ENCODE measurements around the gene ICA1L. TPM values are rescaled to one million over a fixed set of nuclear protein-coding genes. Genes with fewer than 3 reads are reported as not detected.

ICA1L gene
- total RNA-seq, 1 donor: 4.6 TPM

DNA sequence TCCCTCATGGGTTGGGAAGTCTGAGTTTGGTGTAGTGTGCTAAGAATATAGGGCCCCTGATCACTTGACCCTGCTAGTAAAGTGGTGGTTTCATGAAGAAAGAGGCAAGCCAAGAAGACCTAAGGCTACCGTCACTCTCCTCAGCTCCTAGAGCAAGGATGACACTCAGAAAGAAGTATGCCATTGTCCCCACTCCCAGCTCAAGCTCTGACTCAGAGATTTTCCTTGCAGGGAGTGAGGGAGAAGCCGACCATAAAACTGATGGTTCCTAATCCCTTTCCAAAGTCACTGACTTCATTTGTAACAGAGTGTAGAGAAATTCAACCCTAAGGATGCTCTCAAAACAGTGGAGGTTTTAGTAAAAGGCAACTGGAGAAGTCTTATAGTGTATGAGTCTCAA is 80.9 kb downstream of the ICA1L start:
- DNase-seq (ENCODE audit: low read depth in 2 of 3, low spot score in 2 of 3): no peak

DNA sequence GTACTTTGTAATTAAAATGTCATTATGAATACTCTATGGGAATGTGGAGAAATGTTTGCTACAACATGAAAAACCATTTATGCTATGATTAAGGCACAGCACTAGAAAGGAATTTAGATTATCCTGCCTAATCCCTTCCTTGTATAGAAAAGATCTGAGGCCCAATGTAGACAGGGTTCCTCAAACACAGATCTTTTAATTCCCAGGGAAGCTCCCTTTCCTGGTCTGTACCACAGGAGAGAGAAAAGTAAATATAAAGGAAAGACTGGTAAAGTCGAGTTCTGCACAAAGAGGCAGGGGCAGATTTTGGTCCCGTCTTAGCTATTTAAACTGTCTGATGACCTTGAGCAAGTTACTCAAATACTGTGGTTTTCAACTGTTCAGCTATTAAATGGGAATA is 84.7 kb downstream of the ICA1L start:
- no peak for DNase-seq (ENCODE audit: low read depth in 2 of 3, low spot score in 2 of 3)

DNA sequence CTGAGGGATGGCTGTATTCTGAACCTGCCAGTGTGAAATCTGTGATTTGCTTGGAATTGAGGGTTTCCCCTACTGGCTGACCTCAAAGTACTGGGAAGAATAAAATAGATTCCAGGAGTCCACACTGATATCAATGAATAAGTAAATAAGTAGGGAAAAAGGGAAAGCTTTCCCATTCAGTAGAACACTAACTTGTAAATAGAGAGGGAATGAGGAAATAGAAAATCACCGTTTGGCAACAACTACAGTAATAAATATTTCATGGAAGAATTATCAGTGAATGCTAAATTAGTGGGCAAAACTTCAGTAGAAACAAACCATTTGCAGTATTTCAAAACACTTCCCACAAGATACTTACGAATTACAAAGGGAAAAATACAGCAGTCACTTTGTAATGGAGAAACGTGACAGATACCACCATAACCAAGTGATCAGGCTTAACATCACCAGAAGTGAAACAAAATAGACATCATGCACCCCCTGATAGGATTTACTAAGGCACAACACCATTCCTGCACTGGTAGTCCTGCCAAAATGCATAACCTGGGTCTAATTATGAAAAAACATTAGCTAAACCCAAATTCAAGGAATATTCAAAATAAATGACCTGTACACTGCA is 88.5 kb downstream of the ICA1L start:
- no peak for DNase-seq (ENCODE audit: low read depth in 2 of 3, low spot score in 2 of 3)

DNA sequence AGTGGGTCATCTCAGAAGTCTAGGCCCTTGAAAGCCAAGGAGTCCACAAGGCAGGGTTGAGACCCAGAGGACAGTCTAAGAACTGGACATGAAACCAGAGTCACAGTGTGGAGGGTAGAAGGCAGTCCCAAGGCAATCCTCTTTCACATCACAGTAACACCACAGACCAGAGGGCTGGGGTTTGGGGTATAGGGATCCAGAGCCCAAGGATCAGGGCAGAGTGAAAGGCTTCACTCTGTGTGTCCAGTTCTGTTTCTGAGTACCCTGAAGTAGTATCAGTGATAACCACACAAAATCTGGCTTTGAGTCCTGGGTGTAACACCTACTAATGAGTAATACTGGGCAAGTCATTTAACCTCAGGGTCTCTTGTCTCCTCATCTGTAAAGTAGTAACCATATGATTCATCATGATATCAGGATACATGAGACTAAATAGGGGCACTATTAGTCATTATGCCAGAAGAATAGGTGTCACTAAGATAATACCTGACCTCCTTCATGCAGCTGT is 91.0 kb downstream of the ICA1L start:
- DNase-seq (ENCODE audit: low read depth in 2 of 3, low spot score in 2 of 3): no peak

DNA sequence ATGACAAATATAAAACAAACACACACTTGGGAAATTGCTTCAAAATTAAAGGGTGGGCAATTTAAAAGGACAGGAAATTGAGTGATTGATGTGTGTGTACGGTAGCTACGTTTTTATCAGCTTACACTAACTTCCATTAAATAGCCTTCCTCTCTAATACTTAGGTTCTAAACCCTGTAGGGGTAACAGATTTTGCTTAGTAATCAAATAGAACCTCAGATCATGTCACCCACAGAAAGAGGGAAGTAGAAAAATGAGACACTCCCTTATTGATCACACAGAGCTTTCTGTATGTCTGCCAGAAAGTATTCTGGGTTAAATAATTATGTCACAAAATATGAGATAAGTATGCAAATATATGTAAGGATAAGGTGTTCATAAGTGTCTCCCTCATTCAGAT is 93.3 kb downstream of the ICA1L start:
- no peak for DNase-seq (ENCODE audit: low read depth in 2 of 3, low spot score in 2 of 3)

DNA sequence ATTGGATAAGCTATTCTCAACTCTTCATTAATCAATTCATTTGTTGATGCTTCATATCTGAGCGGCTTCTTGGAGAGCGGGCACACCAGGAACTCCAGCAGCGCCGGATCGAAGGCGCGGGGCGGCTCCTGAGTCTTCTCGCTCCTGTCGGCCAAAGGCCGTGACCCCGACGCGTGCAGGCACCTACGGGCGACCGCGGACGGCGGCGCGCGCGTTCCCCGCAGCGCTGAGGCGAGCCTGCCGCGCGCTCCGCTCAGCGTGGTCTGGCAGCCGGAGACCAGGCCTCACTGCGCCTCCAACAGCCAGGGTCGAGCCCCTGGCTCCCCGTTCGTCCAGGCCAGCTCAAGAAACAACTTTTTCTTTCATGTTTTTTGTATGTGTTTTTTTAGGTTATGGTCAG is 97.5 kb downstream of the ICA1L start:
- DNase-seq (ENCODE audit: low read depth in 2 of 3, low spot score in 2 of 3): no peak

DNA sequence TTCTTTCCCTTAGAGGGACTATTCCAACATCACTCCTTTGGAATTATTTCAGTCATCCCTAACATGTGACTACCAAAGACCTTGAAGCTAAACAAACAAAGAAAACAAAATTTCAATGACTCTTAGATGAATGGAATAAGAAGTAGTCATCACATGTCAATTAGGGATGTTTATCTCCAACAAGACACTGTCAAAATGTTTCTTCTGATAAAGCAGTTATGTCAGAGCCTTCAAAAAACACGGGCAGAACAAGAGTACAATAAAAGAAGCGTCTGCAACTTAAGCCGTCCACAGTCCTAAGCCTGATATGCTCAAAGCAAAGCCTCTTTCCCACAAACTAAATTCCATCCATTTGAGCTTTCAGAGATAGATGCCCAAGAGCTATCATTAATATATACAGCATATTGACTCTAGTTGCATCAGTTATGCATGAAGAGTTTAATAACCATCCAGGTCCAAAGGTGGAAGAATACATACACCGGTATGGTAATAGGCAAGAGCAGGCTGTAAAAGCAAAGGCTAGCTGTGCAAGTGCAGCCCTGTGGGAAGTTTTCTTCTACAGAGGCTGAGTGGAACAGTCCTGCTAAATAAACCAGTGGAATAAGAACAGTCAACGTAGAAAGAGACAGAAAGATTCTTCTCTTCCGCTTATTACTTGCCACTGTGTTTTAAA is 98.1 kb downstream of the ICA1L start:
- no peak for DNase-seq (ENCODE audit: low read depth in 2 of 3, low spot score in 2 of 3)

DNA sequence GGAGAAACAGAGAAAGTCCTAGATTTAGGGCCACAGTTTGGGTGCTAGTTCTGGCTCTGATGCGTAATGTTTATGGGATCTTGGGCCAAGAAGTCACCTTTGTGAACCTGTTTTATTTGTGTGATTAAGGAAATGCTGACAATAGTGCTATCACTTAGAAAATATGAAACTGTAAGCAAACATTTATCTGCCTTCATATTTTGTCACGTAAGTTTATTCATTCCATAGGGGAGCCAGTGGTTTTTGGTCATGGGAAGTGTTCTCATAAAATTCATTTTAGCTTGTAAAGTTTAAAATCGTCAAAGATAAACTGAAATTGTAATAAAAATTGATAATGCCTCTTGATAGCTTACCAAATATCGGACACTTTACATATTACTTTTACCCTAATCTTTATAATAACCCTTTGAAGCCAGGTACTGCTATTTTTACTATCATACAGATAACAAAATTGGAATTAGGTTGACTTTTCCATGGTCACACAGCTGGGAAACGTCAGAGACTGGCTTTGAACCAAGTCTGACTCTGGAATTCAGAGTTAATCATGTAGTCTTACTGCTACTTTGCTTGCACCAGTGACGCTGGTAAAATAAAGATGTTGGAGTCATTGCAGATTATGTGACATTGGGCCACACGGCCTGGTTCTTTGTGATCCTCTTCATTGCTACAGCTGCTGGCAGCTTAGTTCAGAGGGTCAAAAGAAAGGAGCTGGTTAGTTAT is 99.7 kb downstream of the ICA1L start:
- DNase-seq (ENCODE audit: low read depth in 2 of 3, low spot score in 2 of 3): no peak

DNA sequence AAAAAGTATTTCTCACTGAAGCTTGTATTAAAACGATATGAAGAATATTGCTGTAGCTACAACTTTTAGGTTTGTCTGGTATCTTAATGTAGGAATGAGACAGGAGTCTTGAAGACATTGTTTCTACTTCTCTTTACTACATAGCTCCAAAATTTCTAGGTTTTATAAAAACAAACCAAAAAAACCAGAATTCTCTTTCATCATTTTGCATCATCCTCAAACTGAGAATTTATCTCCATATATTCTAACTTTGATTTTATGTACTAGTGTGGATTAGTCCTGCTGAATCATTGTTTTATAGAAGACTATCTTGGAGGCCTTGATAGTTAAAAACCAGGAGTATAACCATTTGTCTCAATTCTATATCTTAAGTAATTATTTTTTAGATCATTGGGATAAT is 100.2 kb downstream of the ICA1L start:
- DNase-seq (ENCODE audit: low read depth in 2 of 3, low spot score in 2 of 3): no peak

DNA sequence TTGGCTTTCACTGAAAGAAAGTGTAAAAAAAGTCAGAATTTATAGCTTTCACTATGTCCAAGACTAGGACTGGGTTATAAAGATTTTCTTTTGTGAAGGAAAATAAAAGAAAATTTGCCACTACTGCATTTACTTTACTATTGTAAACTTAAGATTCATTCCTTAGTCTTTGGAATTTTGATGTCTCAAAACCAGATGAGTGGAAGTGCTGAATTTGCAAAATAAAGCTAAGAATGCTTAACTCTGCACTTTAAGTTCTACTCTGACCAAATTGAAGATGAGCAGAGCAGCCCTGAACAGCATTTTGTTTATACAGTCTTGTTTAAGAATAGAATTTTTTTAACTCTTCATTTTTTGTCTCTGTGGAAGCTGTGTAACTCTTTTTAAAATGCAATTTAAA is 102.4 kb downstream of the ICA1L start:
- DNase-seq (ENCODE audit: low read depth in 2 of 3, low spot score in 2 of 3): no peak

DNA sequence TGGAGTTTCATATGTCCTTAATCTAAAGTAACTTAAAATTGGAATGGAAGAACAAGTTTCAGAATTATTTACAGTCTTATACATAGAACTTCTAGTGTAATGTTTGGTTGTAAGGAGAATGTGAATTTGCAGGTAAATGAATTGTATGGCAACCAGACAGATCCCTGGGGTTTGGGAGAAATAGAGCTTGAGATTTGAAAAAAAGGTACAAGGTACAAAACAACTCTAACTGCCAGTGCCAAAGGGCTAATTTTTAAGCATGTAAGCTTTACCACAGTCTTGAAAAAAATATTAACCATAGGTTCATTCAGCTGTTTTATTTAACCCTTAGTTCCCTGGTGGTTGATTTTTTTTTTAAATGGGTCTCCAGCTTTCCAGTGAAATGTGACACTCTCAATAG is 103.3 kb downstream of the ICA1L start:
- DNase-seq (ENCODE audit: low read depth in 2 of 3, low spot score in 2 of 3): no peak

DNA sequence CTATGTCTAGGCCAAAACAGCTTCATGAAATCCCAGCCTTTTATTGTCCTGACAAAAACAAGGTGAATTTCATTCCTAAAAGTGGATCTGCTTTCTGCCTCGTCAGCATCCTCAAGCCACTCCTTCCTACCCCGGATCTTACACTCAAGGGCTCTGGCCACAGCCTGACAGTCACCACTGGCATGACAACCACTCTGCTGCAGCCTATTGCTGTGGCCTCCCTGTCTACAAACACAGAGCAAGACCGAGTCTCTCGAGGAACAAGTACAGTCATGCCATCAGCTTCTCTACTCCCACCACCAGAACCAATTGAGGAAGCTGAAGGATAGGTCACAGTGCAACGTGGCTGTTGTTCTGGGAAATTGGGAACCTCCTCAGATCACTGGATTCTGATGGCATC is 106.1 kb downstream of the ICA1L start:
- no peak for DNase-seq (ENCODE audit: low read depth in 2 of 3, low spot score in 2 of 3)

DNA sequence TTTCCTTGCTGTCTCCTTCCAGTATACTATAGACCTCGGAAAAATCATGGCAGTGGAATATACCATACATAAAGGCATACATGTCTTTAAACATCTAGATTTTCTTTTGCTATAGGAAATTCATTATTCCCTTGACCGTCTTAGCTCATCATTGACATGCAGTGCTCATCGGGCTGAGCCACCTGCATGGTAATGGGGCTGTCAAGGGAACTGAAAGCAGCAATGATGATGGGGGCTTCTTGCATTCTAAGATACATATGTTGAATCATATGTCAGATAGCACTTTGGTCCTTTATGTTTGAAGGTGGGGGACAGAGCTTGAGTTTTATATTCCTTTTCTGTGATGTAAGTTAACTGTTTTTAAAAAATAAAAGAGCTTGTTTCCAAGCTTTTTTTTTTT is 106.6 kb downstream of the ICA1L start:
- no peak for DNase-seq (ENCODE audit: low read depth in 2 of 3, low spot score in 2 of 3)

DNA sequence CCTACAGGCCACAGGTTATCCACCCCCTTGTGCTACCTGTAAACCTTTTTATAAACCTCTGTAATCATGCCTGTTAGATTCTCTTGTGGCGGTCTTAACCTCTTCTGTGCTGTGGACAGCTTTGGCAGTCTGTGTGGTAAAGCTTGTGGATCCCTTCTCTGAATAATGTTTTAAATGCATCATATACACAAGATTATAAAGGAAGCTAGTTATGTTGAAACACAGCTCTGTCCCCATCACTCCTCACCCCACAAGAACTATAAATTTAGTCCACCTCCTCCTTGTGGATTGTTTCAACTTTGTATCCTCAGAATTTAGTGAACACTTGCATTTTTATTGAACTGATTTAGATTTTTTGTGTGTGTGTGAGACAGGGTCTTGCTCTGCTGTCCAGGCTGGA is 107.7 kb downstream of the ICA1L start:
- no peak for DNase-seq (ENCODE audit: low read depth in 2 of 3, low spot score in 2 of 3)

DNA sequence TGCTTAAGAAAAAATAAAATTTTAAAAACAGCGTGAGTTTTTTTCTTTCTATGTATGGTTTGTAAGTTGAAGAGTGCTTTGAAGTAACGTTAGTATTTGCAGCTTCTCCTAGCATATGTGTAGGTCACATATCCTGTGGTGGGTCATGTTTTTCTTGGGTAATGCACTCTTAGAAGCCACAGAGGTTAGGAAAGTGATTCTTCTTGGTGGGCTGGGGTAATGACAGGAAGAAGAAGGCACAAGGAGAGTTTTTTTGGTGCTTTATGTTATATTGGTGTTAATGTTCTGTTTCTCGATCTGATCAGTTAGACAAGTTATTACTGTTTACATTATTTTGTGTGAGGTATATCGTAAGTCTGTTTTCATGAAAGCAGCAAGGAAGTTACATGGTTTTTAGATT is 109.0 kb downstream of the ICA1L start:
- peak in 2 of 3 donors; percentile 3 to 28 for DNase-seq (ENCODE audit: low read depth in 2 of 3, low spot score in 2 of 3)

DNA sequence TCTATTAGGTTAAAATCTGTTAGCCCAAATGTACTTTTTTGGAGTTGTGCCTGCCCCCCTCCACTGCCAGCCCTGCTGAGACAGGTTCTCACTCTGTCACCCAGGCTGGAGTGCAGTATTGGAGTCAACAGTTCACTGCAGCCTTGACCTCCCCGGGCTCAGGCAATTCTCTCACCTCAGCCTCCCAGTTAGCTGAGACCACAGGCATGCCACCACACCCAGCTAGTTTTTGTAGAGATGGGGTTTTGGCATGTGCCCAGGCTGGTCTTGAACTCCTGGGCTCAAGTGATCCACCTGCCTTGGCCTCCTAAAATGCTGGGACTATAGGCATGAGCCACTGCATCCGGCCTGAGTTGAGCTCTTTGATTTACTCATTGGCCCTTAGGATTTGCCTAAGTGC is 110.7 kb downstream of the ICA1L start:
- DNase-seq (ENCODE audit: low read depth in 2 of 3, low spot score in 2 of 3): no peak

DNA sequence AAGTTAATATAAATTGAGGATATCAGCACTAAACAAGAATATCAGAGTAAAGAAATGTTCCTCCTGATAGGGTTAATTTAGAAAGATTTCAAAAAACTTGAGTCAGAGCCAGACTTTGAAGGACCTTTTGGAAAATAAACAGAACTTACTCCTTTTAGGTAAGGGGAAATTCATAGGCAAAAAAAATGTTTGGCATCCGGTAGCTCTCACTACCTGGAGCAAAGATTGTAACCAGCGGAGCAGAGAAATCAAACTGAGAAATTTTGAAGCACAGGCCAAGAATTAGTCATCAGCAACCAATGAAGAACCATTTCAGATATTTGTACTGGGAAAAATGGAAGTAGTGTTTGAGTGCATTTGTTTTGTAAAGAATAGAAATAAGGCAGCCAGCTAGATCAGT is 113.0 kb downstream of the ICA1L start:
- DNase-seq (ENCODE audit: low read depth in 2 of 3, low spot score in 2 of 3): no peak

DNA sequence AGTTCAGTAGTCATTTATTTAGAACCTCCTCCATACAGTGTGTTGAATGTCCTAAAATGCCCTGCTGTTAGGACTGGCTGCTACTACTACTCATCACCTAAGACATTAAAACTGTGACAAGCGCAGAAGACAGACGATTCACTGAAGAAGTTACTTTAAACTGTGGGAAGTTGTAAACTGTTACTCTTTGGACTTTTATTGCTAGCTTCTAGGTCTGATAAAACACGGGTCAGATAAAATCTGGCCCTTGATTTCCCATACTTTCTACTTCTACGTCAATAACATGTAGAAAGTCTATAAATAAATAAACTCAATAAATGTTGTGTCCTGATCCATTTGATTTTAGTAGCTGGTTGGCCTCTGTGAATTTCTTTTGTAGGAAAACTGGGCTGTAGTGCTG is 113.4 kb downstream of the ICA1L start:
- no peak for DNase-seq (ENCODE audit: low read depth in 2 of 3, low spot score in 2 of 3)

DNA sequence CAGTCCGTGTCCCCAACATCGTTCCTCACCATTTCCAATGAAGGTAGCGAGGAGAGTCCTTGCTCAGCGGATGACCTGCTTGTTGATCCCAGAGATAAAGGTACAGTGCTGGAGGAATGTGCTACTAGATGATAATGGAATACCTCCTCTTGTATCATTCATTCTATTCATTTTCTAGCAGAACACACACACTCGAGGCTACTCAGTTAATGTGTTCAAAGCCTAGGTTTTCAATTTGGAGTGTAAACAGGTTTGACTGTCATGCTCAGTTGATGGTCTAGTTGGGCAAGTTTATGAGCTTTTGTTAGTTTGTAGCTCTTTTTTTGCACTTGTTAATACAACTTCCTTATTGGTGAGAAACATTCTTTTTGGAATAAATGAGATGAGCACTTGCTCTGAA is 114.2 kb downstream of the ICA1L start:
- no peak for DNase-seq (ENCODE audit: low read depth in 2 of 3, low spot score in 2 of 3)

DNA sequence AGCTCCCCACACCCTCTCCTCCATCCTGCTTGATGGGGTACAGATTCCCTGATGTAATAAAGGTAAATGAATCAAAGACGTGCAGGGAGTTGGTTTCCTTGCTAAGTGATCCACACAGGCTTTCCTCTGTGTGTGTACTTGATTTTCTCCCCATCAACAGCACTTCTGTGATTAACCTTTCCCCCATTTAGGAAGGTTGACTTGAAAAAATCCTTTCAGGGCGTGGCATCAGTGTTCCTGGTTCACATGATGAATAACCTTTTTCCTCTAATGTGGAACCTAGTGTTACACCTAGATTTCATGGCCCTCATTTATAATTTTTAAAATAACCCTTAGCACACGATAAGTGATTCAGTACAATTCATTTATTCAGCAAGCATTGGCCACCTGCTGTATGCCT is 115.0 kb downstream of the ICA1L start:
- DNase-seq (ENCODE audit: low read depth in 2 of 3, low spot score in 2 of 3): no peak

DNA sequence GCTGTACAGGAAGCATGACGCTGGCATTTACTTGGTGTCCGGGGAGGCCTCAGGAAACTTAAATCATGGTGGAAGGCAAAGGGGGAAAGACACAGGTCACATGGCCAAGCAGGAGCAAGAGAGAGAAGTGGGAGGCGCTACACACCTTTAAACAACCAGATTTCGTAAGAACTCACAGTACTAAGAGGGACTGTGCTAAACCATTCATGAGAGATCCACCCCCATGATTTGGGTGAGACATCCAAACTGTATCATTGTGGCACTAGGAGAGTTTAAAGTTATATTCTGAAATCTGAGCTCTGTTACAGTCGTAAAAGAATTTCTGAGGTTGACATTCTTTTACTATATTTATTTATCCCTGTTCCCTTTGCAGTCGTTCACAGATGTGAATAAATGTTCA is 116.6 kb downstream of the ICA1L start:
- DNase-seq (ENCODE audit: low read depth in 2 of 3, low spot score in 2 of 3): no peak

DNA sequence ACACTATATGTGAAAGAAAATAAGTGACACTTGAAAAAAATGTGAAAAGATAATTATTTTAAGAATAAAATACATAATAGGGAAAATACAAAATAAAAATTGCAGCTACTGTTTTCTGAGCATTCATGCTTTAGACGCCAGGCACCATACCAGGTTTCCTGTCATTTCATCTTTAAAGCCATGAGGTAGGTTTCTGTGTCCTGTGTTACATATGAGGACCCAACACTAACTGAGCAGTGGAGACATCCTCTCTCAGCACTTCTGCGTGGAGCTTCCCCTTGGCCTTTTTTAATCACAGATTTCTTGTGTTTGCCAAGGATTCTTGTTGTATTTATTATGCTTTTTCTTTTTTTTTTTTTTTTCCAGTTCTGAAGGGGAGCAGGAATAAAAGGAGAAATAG is 119.5 kb downstream of the ICA1L start:
- no peak for DNase-seq (ENCODE audit: low read depth in 2 of 3, low spot score in 2 of 3)

Measured in hematopoietic multipotent progenitor cell (in vitro differentiated cells).